ENCODE results near the gene CD34.
"Not testable (repeated sequence)": the region's sequence is repeated elsewhere in the genome, so short reads cannot be mapped to it uniquely, and the experiment has no call there.

CD34 gene

GRCh38 chr1:207882692-207883091 lies 28.2 kb downstream of the CD34 start:
- no peak for DNase-seq (ENCODE audit: extremely low spot score, insufficient read length, low read depth)
- no peak for FAIRE-seq

DNA sequence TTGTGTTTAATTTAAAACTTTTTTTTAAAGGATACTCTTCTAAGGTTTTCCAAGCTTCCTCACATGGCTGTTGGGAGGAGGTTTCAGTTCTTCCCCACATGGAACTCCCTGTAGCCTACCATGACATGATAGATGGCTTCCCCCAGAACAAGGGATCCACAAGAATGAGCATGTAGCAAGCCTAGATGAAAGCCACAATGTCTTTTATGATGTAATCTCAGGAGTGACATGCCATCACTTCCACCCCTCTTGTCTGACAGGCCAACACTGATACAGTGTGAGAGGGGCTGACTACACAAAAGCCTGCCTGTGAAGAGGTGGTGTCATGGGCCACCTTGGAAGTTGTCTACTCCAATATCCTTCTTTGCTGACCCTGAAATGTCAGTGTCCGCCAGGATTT lies 32.0 kb downstream of the CD34 start:
- DNase-seq (ENCODE audit: extremely low spot score, insufficient read length, low read depth) (no peak), FAIRE-seq (no peak)

DNA sequence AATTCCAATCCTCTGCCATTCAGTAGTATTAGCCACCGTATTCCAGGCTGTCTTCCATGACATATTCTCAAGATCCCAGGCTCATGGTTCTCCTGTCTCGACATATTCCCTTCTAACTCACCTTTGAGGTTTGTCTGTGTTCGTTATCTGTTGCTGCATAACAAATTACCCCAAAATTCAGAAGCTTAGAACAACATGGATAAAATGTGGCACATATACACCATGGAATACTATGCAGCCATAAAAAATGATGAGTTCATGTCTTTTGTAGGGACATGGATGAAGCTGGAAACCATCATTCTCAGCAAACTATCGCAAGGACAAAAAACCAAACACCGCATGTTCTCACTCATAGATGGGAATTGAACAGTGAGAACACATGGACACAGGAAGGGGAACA lies 33.0 kb downstream of the CD34 start:
- not testable (repeated sequence) for FAIRE-seq; DNase-seq (ENCODE audit: extremely low spot score, insufficient read length, low read depth)

- no peak for DNase-seq (ENCODE audit: extremely low spot score, insufficient read length, low read depth)
- FAIRE-seq, result no peak
Measured at GRCh38 chr1:207876131-207876530, 34.8 kb downstream of the CD34 start.

- DNase-seq (ENCODE audit: extremely low spot score, insufficient read length, low read depth), result no peak
- no peak for FAIRE-seq
Measured at GRCh38 chr1:207875532-207875931, 35.4 kb downstream of the CD34 start.

- DNase-seq (ENCODE audit: extremely low spot score, insufficient read length, low read depth) (no peak), FAIRE-seq (no peak)
Measured at GRCh38 chr1:207873055-207873890, 37.7 kb downstream of the CD34 start.

GRCh38 chr1:207872621-207873020 lies 38.3 kb downstream of the CD34 start:
- DNase-seq (ENCODE audit: extremely low spot score, insufficient read length, low read depth) (no peak), FAIRE-seq (no peak)

- FAIRE-seq (no peak), DNase-seq (ENCODE audit: extremely low spot score, insufficient read length, low read depth) (no peak)
Measured at GRCh38 chr1:207871117-207871649, 39.7 kb downstream of the CD34 start.

DNA sequence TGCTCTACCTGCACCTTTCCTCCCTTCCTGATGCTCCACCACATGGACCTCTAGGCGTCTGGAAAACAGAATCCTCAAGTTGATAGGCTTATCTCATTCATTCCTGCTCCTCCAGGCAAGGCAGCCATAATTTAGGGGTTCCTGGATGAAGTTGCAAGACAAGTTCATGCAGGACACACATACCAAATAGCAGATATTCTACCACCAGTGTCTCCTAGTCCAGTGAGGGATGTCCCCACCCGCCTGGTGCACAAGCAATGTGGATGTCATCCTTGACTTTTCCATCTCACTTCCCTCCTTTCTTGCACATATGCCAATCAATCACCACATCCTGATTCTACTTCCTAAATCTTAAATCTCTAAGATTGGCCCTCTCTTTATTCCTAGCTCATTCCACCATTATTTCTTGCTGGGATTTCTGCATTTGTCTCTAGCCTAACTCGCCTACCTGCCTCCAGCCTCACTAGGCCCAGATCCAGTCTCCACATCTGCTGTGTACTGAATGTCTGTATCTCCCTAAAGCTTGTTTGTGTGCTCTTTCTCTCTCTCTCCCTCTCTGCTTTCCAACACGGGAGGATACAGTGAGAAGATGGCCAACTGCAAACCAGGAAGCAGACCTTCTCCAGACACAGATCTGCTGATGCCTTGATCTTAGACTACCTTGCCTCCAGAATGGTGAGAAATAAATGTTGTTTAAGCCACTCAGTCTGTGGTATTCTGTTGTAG lies 40.5 kb downstream of the CD34 start:
- DNase-seq (ENCODE audit: extremely low spot score, insufficient read length, low read depth) (no peak), FAIRE-seq (no peak)

DNA sequence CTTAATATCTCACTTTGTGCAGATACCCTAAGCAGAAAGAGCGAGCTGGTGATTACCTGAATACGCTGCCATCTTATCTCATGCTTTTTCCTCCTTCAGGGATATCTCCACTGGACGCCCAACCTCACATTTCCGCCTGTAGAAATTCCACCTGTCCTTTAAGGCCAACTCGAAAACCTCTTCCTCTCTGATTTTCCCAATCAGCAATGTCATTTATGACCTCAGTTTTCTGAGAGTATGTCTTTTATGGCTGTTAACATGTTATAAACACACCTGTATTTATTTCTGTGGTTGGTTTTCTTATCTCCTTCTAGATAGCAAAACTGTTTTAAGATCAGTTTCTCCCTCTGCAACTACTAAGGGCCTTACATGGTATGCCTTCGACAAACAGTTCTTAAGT lies 41.1 kb downstream of the CD34 start:
- no peak for FAIRE-seq
- no peak for DNase-seq (ENCODE audit: extremely low spot score, insufficient read length, low read depth)

GRCh38 chr1:207868774-207869721 lies 41.9 kb downstream of the CD34 start:
- peak; percentile 81 for DNase-seq (ENCODE audit: extremely low spot score, insufficient read length, low read depth)
- peak; percentile 50 for FAIRE-seq

DNA sequence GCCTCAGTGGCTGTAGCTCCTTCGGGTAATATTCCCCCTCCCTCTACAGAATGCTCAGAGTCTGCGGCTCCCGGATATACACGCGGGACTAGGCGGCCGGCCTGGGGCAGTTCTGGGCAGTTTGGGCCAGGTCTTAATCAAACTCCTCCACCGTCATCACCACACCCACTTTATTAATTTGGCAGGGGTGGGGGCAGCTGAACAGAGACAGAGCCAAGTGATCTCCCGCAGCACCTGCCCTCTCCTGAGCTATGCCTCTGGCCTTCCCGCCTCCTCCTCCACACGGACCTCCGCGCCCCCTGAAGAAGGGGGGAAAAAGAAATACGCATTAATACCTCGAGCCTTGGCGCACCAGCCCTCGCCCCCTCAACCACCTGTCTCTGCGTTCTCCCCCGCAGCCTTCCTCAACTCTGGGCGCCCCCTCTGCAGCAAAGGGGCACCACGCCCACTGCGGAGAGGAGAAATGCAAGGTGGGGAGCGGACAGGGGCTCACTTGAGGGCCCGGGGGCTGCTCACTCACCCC lies 42.6 kb downstream of the CD34 start:
- FAIRE-seq (no peak), DNase-seq (ENCODE audit: extremely low spot score, insufficient read length, low read depth) (no peak)

DNA sequence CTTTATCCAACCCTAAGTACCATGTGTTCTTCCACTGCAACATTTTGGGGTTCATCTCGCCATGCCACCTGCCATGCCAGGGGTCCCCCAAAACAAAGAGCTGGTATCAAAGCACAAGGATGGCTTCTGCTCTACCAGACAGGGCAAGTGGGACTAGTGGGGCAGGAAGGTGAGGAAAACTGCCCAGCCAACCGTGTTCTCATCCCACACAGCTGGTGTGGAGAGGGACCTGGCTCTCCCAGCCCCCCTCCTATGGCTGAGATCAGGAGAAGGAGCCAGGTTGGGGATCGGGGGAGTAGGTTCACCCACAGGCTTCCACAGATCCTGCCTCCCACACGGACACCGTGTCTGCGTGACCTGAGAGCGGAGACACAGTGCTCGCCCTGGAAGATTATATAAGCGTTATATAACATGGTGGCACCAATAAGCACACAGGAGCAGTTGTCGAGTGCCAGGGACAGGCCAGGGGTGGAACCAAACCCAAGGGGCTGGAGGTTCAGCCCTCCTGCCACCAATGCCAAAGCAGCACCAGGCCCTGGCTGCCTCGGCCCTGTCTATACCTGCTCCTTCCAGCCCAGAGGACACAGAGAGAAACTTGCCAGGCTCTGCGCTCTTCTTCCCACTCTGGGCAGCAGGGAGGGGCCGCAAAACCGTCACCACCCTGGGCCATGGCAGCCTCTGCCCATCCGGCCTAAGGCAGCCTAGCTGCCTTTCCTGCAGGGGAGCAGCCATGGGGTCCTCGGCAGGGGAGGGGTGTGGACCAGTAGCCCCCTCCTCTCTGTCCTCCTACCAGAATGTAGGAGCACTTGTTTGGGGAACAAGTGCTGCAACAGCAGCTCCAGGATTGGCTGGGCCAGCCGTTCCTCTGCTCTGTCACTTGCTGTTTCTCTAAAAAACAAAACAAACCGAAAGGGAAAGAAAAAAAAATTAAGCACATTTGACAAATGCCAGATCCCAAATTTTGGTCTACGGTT lies 43.5 kb downstream of the CD34 start:
- no peak for FAIRE-seq

DNA sequence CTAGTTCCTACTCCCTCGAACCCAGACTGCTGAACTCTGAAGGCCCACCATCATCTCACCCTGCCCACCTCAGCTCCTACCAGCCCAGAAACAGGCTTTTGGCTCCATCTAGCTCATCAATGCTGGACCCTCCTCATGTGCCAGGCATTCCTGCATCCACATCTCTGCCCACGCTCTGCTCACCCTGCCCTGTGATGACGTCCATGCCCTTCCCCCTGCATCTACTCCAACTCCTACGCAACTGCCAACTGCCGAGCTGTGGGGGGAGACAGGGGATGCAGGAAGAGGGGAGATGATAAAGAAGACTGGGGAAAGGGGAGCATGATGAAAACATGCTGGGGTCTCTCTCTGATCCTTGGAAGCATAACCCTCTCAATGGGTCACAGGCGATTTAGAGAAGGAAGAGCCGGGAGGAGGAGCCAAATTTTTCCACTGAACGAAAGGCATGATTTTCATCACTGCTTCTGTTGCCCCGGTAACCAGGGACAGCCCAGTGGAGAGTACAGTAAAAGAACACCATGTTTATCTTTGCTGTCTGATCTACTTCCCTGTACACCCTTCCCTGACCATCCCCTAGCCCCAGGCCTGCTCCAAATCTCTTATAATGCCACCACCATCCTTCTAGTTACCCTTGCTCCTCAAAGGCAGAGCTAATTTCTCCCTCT lies 44.3 kb downstream of the CD34 start:
- no peak for FAIRE-seq
- no peak for DNase-seq (ENCODE audit: extremely low spot score, insufficient read length, low read depth)

More for the DNA sequence above, 43.5 kb downstream of the CD34 start:
- no peak for DNase-seq (ENCODE audit: extremely low spot score, insufficient read length, low read depth)

DNA sequence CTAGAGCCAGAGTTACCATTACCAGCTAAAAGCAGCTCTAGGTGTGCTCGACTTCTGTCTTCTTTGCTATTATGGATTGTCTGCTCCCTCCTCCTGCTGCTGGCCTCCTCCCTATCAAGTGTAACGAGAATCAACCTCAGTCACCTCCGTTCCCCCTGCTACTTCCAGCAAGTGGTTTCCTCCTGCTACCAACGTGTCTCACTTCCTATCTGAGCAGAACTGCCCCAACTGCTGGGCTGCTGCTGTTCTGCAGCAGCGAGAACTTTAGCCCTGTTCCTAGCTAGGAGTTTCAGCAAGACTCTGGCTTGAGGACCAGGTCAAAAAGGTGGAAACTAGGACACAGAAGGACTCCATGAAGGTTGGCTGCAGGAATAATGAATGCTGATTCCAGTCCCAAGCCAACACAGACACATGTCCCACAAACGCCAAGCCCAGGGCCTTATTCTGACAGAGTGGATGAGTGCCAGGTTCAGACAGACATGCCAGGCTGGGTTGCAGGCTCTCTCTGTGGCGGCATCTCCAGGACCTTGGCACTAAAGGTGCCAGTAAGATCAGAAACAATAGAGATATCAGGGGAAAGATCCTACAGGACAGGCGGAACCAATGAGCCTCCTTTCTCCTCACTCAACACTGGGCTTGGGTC lies 46.9 kb downstream of the CD34 start:
- peak; percentile 71 for FAIRE-seq

DNA sequence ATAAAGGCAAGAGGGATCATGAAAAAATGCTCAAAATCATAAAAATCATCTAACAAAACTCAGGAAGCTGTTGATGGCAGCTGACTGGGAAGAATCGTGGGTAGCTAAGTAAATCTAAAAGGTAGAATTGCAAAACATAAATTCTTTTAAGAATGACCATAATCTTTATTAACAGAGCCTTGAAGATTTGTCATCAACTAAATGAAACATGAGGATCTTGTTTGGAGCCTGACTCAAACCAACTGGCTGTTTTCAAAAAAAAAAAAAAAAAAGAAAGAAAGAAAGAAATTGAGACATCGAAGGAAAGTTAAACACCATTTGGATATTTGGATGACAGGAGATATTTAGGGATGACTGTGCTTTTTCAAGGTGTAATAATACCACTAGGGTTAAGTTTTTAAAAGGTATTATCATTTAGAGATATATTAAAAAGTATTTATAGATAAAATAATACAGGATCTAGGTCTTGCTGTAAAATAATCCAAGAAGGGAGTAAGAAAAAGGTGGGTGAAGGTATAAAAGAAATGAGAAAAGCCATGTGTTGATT lies 48.6 kb downstream of the CD34 start:
- FAIRE-seq (no peak), DNase-seq (ENCODE audit: extremely low spot score, insufficient read length, low read depth) (no peak)

More for the DNA sequence above, 46.9 kb downstream of the CD34 start:
- no peak for DNase-seq (ENCODE audit: extremely low spot score, insufficient read length, low read depth)

DNA sequence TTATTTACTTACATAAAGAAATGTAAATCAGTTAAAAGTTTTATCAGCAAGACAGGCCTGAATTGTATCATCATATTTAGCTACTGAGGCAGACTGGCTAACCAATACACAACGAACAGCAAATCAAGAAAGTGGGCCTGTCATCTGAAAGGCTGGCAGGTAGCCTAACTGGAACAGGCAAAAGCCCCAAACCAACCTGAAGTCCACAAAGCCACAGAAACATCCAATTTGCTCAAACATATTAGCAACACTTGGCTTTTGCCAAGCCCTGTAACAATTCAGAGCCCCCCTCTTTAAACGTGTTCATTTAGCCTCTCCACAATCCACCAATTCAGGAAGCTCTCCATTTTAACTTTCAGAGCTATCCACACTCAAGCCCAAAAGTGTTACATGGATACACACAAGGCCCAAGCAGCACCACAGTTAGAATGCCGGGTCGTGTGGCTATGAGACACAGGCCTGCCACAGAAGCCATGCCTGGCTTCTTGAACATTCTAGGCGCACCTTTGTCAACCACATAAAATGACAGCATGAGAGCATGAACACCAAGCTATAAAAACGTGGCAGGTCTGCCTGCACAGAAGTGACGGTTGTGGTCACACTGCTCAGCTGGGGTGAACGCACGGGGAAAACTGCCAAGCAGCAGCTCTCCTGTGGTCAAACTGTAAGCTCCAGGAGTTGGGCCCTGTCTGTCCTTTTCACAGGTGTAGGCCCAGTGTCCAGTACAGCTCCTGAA lies 49.3 kb downstream of the CD34 start:
- FAIRE-seq (no peak), DNase-seq (ENCODE audit: extremely low spot score, insufficient read length, low read depth) (no peak)
